Subcutaneous abdominal adipose tissue (tissue), 5 donors: ENCODE results near the gene CNTNAP2.

Experiments used
- H3K27ac ChIP-seq: one replicate; pipeline ENCODE4 v1.7.0; 2013; ENCODE audit warnings: low read depth, mild to moderate bottlenecking, inconsistent platforms, low read length, moderate library complexity
- H3K27me3 ChIP-seq, 5 donors: one replicate each; pipeline ENCODE4 v1.7.0; 2013; ENCODE audit warnings: low read length in 5 of 5, inconsistent platforms in 1 of 5; ENCODE audit not compliant: control insufficient read depth in 5 of 5, insufficient read depth in 4 of 5
- H3K36me3 ChIP-seq, 5 donors: one replicate each; pipeline ENCODE4 v1.7.0; 2013; ENCODE audit warnings: low read length in 5 of 5; ENCODE audit not compliant: control insufficient read depth in 5 of 5, insufficient read depth in 5 of 5
- H3K4me1 ChIP-seq, 5 donors: one replicate each; pipeline ENCODE4 v1.7.0; 2013; ENCODE audit warnings: low read length in 5 of 5, mild to moderate bottlenecking in 3 of 5, moderate library complexity in 1 of 5; ENCODE audit not compliant: control insufficient read depth in 5 of 5, insufficient read depth in 5 of 5
- H3K4me3 ChIP-seq, 5 donors: one replicate each; pipeline ENCODE4 v1.7.0; 2013; ENCODE audit warnings: low read length in 5 of 5, low read depth in 1 of 5
- H3K9ac ChIP-seq, 5 donors: one replicate each; pipeline ENCODE4 v1.7.0; 2013; ENCODE audit warnings: low read length in 5 of 5, mild to moderate bottlenecking in 4 of 5, moderate library complexity in 3 of 5
- H3K9me3 ChIP-seq, 5 donors: one replicate each; pipeline ENCODE4 v1.7.0; 2013; ENCODE audit warnings: low read length in 5 of 5; ENCODE audit not compliant: control insufficient read depth in 5 of 5
- donor health status: healthy.
- donor health status: healthy.
- donor health status: healthy.
- donor health status: healthy.
- donor health status: healthy.

Gene CNTNAP2

DNA sequence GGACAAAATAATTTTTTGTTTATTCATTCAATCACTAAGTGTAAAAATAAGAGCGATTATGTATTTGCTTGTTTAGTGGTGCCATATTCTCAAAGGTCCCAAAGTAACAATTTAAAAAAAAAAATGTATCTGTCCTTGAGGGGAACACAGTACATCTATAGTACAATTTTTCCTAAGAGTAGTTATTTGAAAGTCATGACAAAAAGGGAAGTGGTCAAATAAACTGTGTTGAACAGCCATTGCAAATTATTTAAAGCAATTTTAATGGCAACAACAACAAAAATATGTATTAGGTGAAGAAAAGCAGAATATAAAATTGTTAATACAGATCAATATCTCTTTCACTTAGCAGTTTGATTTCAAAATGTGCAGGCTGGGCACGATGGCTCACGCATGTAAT is 943.5 kb downstream of the CNTNAP2 start:
- Histone ChIP-seq H3K27ac (no peak overlapping the region), H3K36me3 (no peaks in the 10 kb centered on the region), H3K9me3 (no peaks in the 10 kb centered on the region), H3K9ac (no peak overlapping the region), H3K4me3 (no peak overlapping the region), H3K27me3 (no peaks in the 10 kb centered on the region), H3K4me1 (no peaks in the 10 kb centered on the region)

DNA sequence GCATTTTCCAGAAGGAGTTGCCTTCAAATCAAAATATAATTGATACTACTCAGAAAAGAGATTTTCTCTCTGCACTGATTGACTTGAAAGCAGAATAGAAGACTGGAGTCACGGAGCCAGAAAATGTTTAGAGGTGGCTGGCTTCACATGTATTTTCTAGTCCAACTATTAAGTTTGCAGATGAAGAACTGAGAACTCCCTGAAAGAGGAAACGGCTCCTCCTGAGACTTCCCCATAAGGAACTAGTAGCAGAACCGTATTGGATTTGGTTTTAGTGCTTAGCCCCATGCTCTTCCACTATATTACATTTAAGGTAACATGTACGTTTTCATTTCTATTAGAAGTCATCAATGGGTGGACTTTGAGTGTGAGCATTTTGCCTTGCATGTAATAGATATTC is 946.3 kb downstream of the CNTNAP2 start:
- Histone ChIP-seq H3K9ac (no peak overlapping the region), H3K4me1 (no peaks in the 10 kb centered on the region), H3K4me3 (no peak overlapping the region), H3K9me3 (no peaks in the 10 kb centered on the region), H3K36me3 (no peaks in the 10 kb centered on the region), H3K27me3 (no peaks in the 10 kb centered on the region), H3K27ac (no peak overlapping the region)

DNA sequence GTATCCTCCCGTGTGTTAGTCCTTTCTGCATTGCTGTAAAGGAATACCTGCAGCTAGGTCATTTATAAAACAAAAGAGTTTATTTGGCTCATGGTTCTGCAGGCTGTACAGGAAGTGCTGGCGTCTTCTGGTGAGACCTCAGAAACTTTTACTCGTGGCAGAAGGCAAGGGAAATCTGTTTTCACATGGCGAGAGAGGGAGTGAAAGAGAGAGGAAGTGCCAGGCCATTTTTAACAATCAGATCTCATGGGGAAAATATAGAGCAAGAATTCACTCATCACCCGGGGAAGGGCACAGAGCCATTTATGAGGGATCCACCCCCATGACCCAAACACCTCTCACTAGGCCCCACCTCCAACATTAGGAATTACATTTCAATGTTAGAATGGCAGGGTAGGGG is 952.2 kb downstream of the CNTNAP2 start:
- H3K4me1 ChIP-seq, result no peaks in the 10 kb centered on the region
- peaks cover 0 to 3% (median 0%) of the 10 kb centered on the region in 5 donors for H3K9me3 ChIP-seq
- H3K36me3 ChIP-seq, result no peaks in the 10 kb centered on the region
- no peak overlapping the region for H3K27ac ChIP-seq
- no peak overlapping the region for H3K9ac ChIP-seq
- no peak overlapping the region for H3K4me3 ChIP-seq
- H3K27me3 ChIP-seq, result no peaks in the 10 kb centered on the region

DNA sequence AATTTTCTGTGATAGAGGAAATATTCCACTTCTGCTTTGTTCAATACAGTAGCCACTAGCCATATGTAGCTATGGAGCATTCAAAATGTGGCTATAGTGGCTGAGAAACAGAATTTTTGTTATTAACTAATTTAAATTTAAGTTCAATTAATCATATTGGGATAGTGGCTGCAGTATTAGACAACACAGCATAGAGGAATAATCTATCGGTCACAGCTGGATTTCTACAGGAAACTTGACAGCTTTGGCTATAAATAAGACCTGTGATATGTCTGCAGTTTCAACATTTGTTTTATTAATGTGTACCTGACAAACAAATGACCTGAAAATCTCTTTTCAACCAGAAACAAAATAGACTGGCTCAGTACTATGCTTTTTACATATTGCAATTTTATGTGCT is 953.2 kb downstream of the CNTNAP2 start:
- Histone ChIP-seq H3K27ac (no peak overlapping the region), H3K4me3 (no peak overlapping the region), H3K4me1 (no peaks in the 10 kb centered on the region), H3K9me3 (peaks cover 0 to 3% (median 0%) of the 10 kb centered on the region in 5 donors), H3K36me3 (no peaks in the 10 kb centered on the region), H3K9ac (no peak overlapping the region), H3K27me3 (no peaks in the 10 kb centered on the region)

DNA sequence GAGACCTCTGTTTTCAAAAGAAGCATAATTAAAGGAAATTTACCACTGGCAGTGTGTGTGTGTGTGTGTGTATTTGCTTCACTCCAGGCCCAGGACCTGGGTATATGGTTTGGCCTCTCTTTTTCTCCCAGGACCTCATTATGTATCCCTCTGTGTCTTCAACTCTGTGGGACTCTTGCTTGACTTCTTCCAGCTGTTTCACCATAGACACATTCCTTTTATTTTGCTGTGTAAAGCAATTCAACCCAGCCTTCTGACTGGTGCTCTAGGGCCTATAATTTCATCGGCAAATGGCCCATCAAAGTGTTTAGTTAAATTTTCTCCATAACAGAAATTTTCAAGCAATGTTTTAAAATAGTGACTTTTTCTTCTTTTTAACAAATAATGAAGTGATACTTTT is 954.3 kb downstream of the CNTNAP2 start:
- Histone ChIP-seq H3K9me3 (peaks cover 0 to 3% (median 0%) of the 10 kb centered on the region in 5 donors), H3K27ac (no peak overlapping the region), H3K4me3 (no peak overlapping the region), H3K4me1 (no peaks in the 10 kb centered on the region), H3K9ac (no peak overlapping the region), H3K27me3 (no peaks in the 10 kb centered on the region), H3K36me3 (no peaks in the 10 kb centered on the region)

DNA sequence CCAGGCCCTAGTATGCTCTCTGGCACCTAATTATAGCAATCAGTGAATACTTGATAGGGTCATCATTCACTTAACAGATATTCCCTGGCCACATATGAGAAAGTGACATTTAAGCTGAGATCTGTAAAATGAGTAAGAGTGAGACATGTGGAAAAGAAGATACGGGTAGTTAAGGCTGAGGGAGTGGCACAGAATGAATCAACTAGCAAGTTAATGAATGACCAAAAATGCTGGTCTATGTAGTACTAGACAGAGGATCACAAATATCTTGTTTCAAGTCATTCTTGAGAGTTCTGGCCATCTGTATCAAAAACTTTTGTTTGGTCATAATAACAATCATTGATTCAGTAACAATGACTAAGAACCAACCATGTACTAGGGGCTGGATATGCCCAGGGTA is 954.9 kb downstream of the CNTNAP2 start:
- no peak overlapping the region for H3K4me3 ChIP-seq
- no peak overlapping the region for H3K9ac ChIP-seq
- H3K27me3 ChIP-seq, result no peaks in the 10 kb centered on the region
- H3K36me3 ChIP-seq, result no peaks in the 10 kb centered on the region
- H3K27ac ChIP-seq, result no peak overlapping the region
- peaks cover 0 to 3% (median 0%) of the 10 kb centered on the region in 5 donors for H3K9me3 ChIP-seq
- no peaks in the 10 kb centered on the region for H3K4me1 ChIP-seq

DNA sequence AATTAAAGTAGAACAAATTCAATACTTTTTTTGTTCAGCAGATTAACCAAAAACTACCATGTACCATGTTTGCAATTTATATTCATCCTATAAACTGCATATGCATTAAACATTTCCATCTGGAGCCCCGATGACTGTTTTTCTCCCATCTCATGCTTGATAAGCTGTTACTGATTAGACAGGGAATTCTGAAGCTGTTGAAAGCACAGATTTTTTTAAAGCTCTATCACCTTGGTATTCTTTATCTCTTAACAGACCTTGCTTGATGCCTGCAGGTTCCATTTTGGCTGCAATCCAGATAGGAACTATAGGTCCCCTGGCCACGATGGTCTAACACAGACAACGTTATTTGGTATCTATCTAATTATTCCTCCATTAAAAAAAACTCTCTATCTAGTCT is 961.7 kb downstream of the CNTNAP2 start:
- no peaks in the 10 kb centered on the region for H3K36me3 ChIP-seq
- peaks cover 0 to 2% (median 0%) of the 10 kb centered on the region in 5 donors for H3K9me3 ChIP-seq
- no peaks in the 10 kb centered on the region for H3K4me1 ChIP-seq
- H3K9ac ChIP-seq, result no peak overlapping the region
- H3K4me3 ChIP-seq, result no peak overlapping the region
- H3K27ac ChIP-seq, result no peak overlapping the region
- H3K27me3 ChIP-seq, result no peaks in the 10 kb centered on the region

DNA sequence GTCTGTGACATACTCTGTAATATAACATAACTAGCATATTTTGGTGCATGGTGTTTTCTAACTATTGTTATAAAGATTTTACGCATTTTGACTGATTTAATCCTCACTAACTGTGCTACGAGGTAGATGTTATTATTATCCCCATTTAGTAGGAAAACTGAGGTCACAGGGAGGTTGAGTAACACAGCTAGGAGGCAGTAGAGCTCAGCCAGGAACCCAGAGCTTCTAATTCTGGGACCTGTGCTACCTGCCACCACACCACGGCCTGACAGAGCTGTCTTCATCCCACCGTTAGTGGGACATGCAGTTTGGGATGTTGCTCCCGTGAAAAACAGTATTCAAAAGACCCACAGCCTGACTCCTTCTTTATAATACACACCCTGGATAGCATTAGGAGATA is 962.5 kb downstream of the CNTNAP2 start:
- Histone ChIP-seq H3K36me3 (no peaks in the 10 kb centered on the region), H3K27ac (no peak overlapping the region), H3K9me3 (no peaks in the 10 kb centered on the region), H3K4me3 (no peak overlapping the region), H3K27me3 (no peaks in the 10 kb centered on the region), H3K9ac (no peak overlapping the region), H3K4me1 (no peaks in the 10 kb centered on the region)

DNA sequence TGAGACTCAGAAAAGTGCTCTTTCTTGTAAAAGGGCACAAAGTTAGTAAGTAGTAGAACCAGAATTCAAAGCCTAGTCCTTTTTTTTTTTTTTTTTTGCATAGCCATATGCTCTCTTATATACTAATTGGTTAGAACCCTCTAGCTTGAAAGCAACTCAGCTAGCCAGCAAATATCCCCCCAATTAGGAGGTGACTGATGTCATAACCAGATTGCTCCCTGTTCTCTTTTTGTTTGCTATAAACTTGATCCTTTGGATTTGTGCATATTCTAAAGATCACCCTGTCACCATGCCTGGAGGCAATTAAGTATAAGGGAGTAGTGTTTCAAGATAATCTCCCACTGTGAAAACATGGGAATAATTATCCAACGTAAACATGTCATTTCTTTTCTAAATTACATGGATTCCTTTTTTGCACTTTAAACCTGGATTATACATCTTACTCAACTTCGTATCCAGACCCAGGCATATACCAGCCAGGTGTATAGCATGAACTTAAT is 963.4 kb downstream of the CNTNAP2 start:
- H3K27ac ChIP-seq, result no peak overlapping the region
- no peaks in the 10 kb centered on the region for H3K27me3 ChIP-seq
- no peaks in the 10 kb centered on the region for H3K4me1 ChIP-seq
- H3K9ac ChIP-seq, result no peak overlapping the region
- H3K9me3 ChIP-seq, result no peaks in the 10 kb centered on the region
- no peaks in the 10 kb centered on the region for H3K36me3 ChIP-seq
- H3K4me3 ChIP-seq, result no peak overlapping the region

DNA sequence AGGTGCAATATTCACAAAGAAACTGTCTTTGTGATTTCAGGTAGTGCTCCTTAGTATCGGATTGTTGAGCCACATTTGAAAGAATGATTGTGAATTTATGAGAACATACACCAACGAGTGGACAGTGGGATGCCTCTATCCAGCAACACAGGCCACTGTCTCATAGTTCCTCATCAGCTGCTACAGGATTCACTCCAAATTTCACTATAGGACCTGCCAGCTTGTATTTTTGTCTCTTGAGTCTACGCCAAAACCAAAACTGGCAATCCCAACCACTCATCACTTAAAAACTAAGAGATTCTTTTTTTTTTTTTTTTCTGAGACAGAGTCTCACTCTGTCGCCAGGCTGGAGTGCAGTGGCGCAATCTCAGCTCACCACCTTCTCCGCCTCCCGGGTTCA is 964.5 kb downstream of the CNTNAP2 start:
- Histone ChIP-seq H3K9ac (no peak overlapping the region), H3K36me3 (no peaks in the 10 kb centered on the region), H3K4me1 (peaks cover 0 to 2% (median 0%) of the 10 kb centered on the region in 5 donors), H3K4me3 (no peak overlapping the region), H3K9me3 (no peaks in the 10 kb centered on the region), H3K27ac (no peak overlapping the region), H3K27me3 (no peaks in the 10 kb centered on the region)

DNA sequence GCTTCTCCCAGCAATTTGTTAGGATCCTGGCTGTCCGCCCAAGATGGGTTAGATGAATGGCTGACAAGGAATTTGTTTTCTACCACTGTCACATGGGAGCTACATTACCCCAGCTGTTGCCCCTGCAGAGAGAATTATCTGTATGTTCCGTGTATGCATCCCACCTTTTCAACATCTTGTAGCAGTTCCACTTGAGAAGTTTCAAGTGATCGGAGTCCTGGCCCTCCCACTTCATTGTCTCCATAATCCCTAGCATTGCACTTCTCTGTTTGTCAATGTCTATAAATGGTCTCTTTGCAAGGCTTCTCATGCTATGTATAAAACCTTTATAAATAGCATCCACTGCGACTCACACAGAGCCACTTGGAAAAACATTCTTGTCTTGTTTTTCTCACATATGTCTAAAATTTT is 972.5 kb downstream of the CNTNAP2 start:
- no peak overlapping the region for H3K4me3 ChIP-seq

More for the DNA sequence above, 972.5 kb downstream of the CNTNAP2 start:
- H3K36me3 ChIP-seq, result no peaks in the 10 kb centered on the region
- H3K4me1 ChIP-seq, result peaks cover 0 to 2% (median 0%) of the 10 kb centered on the region in 5 donors
- H3K27ac ChIP-seq, result no peak overlapping the region
- no peaks in the 10 kb centered on the region for H3K27me3 ChIP-seq
- H3K9ac ChIP-seq, result no peak overlapping the region
- no peaks in the 10 kb centered on the region for H3K9me3 ChIP-seq
